Skin epidermis (tissue), 12 donors: ENCODE data around the gene TMEM178A.
"Not testable (repeated sequence)": the region's sequence is repeated elsewhere in the genome, so short reads cannot be mapped to it uniquely, and the experiment has no call there.

Experiments used
- H3K27ac ChIP-seq, 21 experiments: fragments of 200-600 bp; sonication (generic) in 11 of 21; one replicate each; pipeline ENCODE4 v1.5.0; 2020; ENCODE audit warnings: mild to moderate bottlenecking in 3 of 21, inconsistent platforms in 2 of 21, moderate library complexity in 2 of 21
- H3K4me3 ChIP-seq, 7 experiments: fragments of 200-600 bp; sonication (generic) in 2 of 7; one replicate each; pipeline ENCODE4 v1.5.0; 2020; ENCODE audit warnings: inconsistent platforms in 2 of 7, mild to moderate bottlenecking in 2 of 7, moderate library complexity in 1 of 7

Gene TMEM178A

GRCh38 chr2:39705638-39706037 is 39.9 kb downstream of the TMEM178A start:
- Histone ChIP-seq H3K27ac (no peak overlapping the region), H3K4me3 (no peak overlapping the region)

GRCh38 chr2:39706312-39706711 is 40.6 kb downstream of the TMEM178A start:
- no peak overlapping the region for H3K4me3 ChIP-seq
- no peak overlapping the region for H3K27ac ChIP-seq

GRCh38 chr2:39706945-39707344 is 41.2 kb downstream of the TMEM178A start:
- Histone ChIP-seq H3K4me3 (no peak overlapping the region), H3K27ac (no peak overlapping the region)

- no peak overlapping the region for H3K27ac ChIP-seq
Observed at GRCh38 chr2:39708003-39708402, 42.3 kb downstream of the TMEM178A start.

GRCh38 chr2:39710807-39711206 is 45.1 kb downstream of the TMEM178A start:
- Histone ChIP-seq H3K27ac (no peak overlapping the region), H3K4me3 (no peak overlapping the region)

More at GRCh38 chr2:39708003-39708402, 42.3 kb downstream of the TMEM178A start:
- no peak overlapping the region for H3K4me3 ChIP-seq

- Histone ChIP-seq H3K27ac (no peak overlapping the region), H3K4me3 (no peak overlapping the region)
Observed at GRCh38 chr2:39712953-39713352, 47.2 kb downstream of the TMEM178A start.

GRCh38 chr2:39715095-39715494 is 49.4 kb downstream of the TMEM178A start:
- no peak overlapping the region for H3K4me3 ChIP-seq
- no peak overlapping the region for H3K27ac ChIP-seq

GRCh38 chr2:39715822-39716221 is 50.1 kb downstream of the TMEM178A start:
- Histone ChIP-seq H3K27ac (no peak overlapping the region), H3K4me3 (no peak overlapping the region)

- Histone ChIP-seq H3K4me3 (no peak overlapping the region), H3K27ac (no peak overlapping the region)
Observed at GRCh38 chr2:39717067-39717466, 51.4 kb downstream of the TMEM178A start.

- Histone ChIP-seq H3K27ac (no peak overlapping the region), H3K4me3 (no peak overlapping the region)
Observed at GRCh38 chr2:39718483-39718882, 52.8 kb downstream of the TMEM178A start.

- H3K27ac ChIP-seq: no peak overlapping the region
- H3K4me3 ChIP-seq: no peak overlapping the region
Observed at GRCh38 chr2:39719317-39719716, 53.6 kb downstream of the TMEM178A start.

GRCh38 chr2:39720970-39721369 is 55.3 kb downstream of the TMEM178A start:
- Histone ChIP-seq H3K4me3 (no peak overlapping the region), H3K27ac (no peak overlapping the region)

GRCh38 chr2:39723497-39723896 is 57.8 kb downstream of the TMEM178A start:
- H3K4me3 ChIP-seq: no peak overlapping the region
- H3K27ac ChIP-seq: no peak overlapping the region

- H3K27ac ChIP-seq: no peak overlapping the region
- no peak overlapping the region for H3K4me3 ChIP-seq
Observed at GRCh38 chr2:39723946-39724827, 58.5 kb downstream of the TMEM178A start.

GRCh38 chr2:39724828-39725144 is 59.1 kb downstream of the TMEM178A start:
- Histone ChIP-seq H3K4me3 (no peak overlapping the region), H3K27ac (no peak overlapping the region)

- Histone ChIP-seq H3K4me3 (no peak overlapping the region), H3K27ac (no peak overlapping the region)
Observed at GRCh38 chr2:39725401-39725800, 59.7 kb downstream of the TMEM178A start.

- H3K27ac ChIP-seq, H3K4me3 ChIP-seq: not testable (repeated sequence)
Observed at GRCh38 chr2:39728085-39728484, 62.4 kb downstream of the TMEM178A start.

- H3K27ac ChIP-seq: no peak overlapping the region
- no peak overlapping the region for H3K4me3 ChIP-seq
Observed at GRCh38 chr2:39728941-39729351, 63.2 kb downstream of the TMEM178A start.

GRCh38 chr2:39730276-39730675 is 64.6 kb downstream of the TMEM178A start:
- no peak overlapping the region for H3K4me3 ChIP-seq
- no peak overlapping the region for H3K27ac ChIP-seq

GRCh38 chr2:39730685-39731302 is 65.1 kb downstream of the TMEM178A start:
- H3K27ac ChIP-seq: no peak overlapping the region
- no peak overlapping the region for H3K4me3 ChIP-seq

GRCh38 chr2:39731546-39731945 is 65.8 kb downstream of the TMEM178A start:
- Histone ChIP-seq H3K27ac (no peak overlapping the region), H3K4me3 (no peak overlapping the region)
